ENCODE results near the gene LYZL2.
"Not testable (repeated sequence)": the region's sequence is repeated elsewhere in the genome, so short reads cannot be mapped to it uniquely, and the experiment has no call there.

LYZL2 gene

GRCh38 chr10:30629653-30630052 is at the start of gene LYZL2:
TSS of gene LYZL2 (minus strand) at chr10:30629753. CDS start at chr10:30626915, 2,838 bp downstream.
- DNase-seq = no peak

- peak; percentile 56 to 67 for DNase-seq
Observed at GRCh38 chr10:30677616-30678015, 48.1 kb upstream of the LYZL2 start.

- not testable (repeated sequence) for DNase-seq
Observed at GRCh38 chr10:30677146-30677545, 47.6 kb upstream of the LYZL2 start.

GRCh38 chr10:30675791-30676718 is 46.5 kb upstream of the LYZL2 start:
- DNase-seq = no peak

- DNase-seq = no peak
Observed at GRCh38 chr10:30674796-30675195, 45.2 kb upstream of the LYZL2 start.

- not testable (repeated sequence) for DNase-seq
Observed at GRCh38 chr10:30673262-30673661, 43.7 kb upstream of the LYZL2 start.

GRCh38 chr10:30672338-30672737 is 42.8 kb upstream of the LYZL2 start:
- DNase-seq = not testable (repeated sequence)

- no peak for DNase-seq
Observed at GRCh38 chr10:30671026-30671616, 41.6 kb upstream of the LYZL2 start.

- DNase-seq = not testable (repeated sequence)
Observed at GRCh38 chr10:30667982-30668381, 38.4 kb upstream of the LYZL2 start.

GRCh38 chr10:30663403-30663802 is 33.9 kb upstream of the LYZL2 start:
- not testable (repeated sequence) for DNase-seq

- DNase-seq = no peak
Observed at GRCh38 chr10:30662814-30663213, 33.3 kb upstream of the LYZL2 start.

GRCh38 chr10:30660314-30660713 is 30.8 kb upstream of the LYZL2 start:
- DNase-seq = not testable (repeated sequence)

GRCh38 chr10:30656233-30656632 is 26.7 kb upstream of the LYZL2 start:
- no peak for DNase-seq

GRCh38 chr10:30655001-30655400 is 25.4 kb upstream of the LYZL2 start:
- DNase-seq = not testable (repeated sequence)

GRCh38 chr10:30651470-30652397 is 22.2 kb upstream of the LYZL2 start:
- DNase-seq = peak in 1 of 2 experiments; percentile 48

- DNase-seq = peak; percentile 34 to 40
Observed at GRCh38 chr10:30647089-30647488, 17.5 kb upstream of the LYZL2 start.

GRCh38 chr10:30645340-30645827 is 15.8 kb upstream of the LYZL2 start:
- peak; percentile 42 to 53 for DNase-seq

- not testable (repeated sequence) for DNase-seq
Observed at GRCh38 chr10:30644408-30644861, 14.9 kb upstream of the LYZL2 start.

- DNase-seq = not testable (repeated sequence)
Observed at GRCh38 chr10:30643557-30644199, 14.1 kb upstream of the LYZL2 start.

- not testable (repeated sequence) for DNase-seq
Observed at GRCh38 chr10:30642856-30643255, 13.3 kb upstream of the LYZL2 start.

GRCh38 chr10:30639946-30640786 is 10.6 kb upstream of the LYZL2 start:
- DNase-seq = no peak

Data from activated T-cell treated with anti-CD3 and anti-CD28 coated beads, Interleukin-2, amount 50 U/mL, for 48 hours (primary cell).